ENCODE measurements around the gene CEP131.

CEP131 gene

GRCh38 chr17:81187120-81187519 is 35.6 kb downstream of the CEP131 start:
- no peak for DNase-seq (ENCODE audit: low spot score)

GRCh38 chr17:81186203-81186602 is 36.6 kb downstream of the CEP131 start:
- DNase-seq (ENCODE audit: low spot score) = no peak

- no peak for DNase-seq (ENCODE audit: low spot score)
Observed at GRCh38 chr17:81184555-81184954, 38.2 kb downstream of the CEP131 start.

- no peak for DNase-seq (ENCODE audit: low spot score)
Observed at GRCh38 chr17:81183807-81184206, 39.0 kb downstream of the CEP131 start.

GRCh38 chr17:81183316-81183715 is 39.4 kb downstream of the CEP131 start:
- no peak for DNase-seq (ENCODE audit: low spot score)

GRCh38 chr17:81182596-81182995 is 40.2 kb downstream of the CEP131 start:
- DNase-seq (ENCODE audit: low spot score) = no peak

GRCh38 chr17:81181811-81182185 is 41.0 kb downstream of the CEP131 start:
- no peak for DNase-seq (ENCODE audit: low spot score)

- DNase-seq (ENCODE audit: low spot score) = no peak
Observed at GRCh38 chr17:81180836-81181810, 41.6 kb downstream of the CEP131 start.

GRCh38 chr17:81179861-81180260 is 42.9 kb downstream of the CEP131 start:
- DNase-seq (ENCODE audit: low spot score) = no peak

- DNase-seq (ENCODE audit: low spot score) = no peak
Observed at GRCh38 chr17:81179220-81179619, 43.5 kb downstream of the CEP131 start.

- no peak for DNase-seq (ENCODE audit: low spot score)
Observed at GRCh38 chr17:81178136-81179091, 44.4 kb downstream of the CEP131 start.

- DNase-seq (ENCODE audit: low spot score) = no peak
Observed at GRCh38 chr17:81176666-81177065, 46.1 kb downstream of the CEP131 start.

GRCh38 chr17:81173762-81174155 is 49.0 kb downstream of the CEP131 start:
- no peak for DNase-seq (ENCODE audit: low spot score)

- DNase-seq (ENCODE audit: low spot score) = no peak
Observed at GRCh38 chr17:81173052-81173761, 49.6 kb downstream of the CEP131 start.

- DNase-seq (ENCODE audit: low spot score) = no peak
Observed at GRCh38 chr17:81171941-81172340, 50.8 kb downstream of the CEP131 start.

- no peak for DNase-seq (ENCODE audit: low spot score)
Observed at GRCh38 chr17:81170727-81171494, 51.9 kb downstream of the CEP131 start.

GRCh38 chr17:81169870-81170309 is 52.9 kb downstream of the CEP131 start:
- DNase-seq (ENCODE audit: low spot score) = no peak

- no peak for DNase-seq (ENCODE audit: low spot score)
Observed at GRCh38 chr17:81167638-81168037, 55.1 kb downstream of the CEP131 start.

- DNase-seq (ENCODE audit: low spot score) = no peak
Observed at GRCh38 chr17:81167194-81167524, 55.6 kb downstream of the CEP131 start.

- DNase-seq (ENCODE audit: low spot score) = no peak
Observed at GRCh38 chr17:81166033-81166492, 56.7 kb downstream of the CEP131 start, which contains the start of gene AATK. Gene AATK (minus strand): TSS chr17:81166221. CDS start chr17:81165992, 229 bp downstream.

Data from CD4-positive, alpha-beta T cell treated with Interleukin-15 for 4 hours (primary cell).